HepG2 (cell line): ENCODE results near the gene UGT1A3. TPM values are rescaled to one million over a fixed set of nuclear protein-coding genes. Genes with fewer than 3 reads are reported as not detected.

Source experiments
- ATAC-seq: fragments of 200-7000 bp; cut with Tn5 transposase; 3 replicates; pipeline ENCODE4 v1.9.1; 2020; ENCODE audit warnings: mild to moderate bottlenecking, moderate library complexity
- BruUV-seq: library from RNA; stranded (reverse); fragments of 400-500 nt; replicated peaks from 2 replicates; lab custom pipeline; 2021; lab: Mats Ljungman, UMichigan
- CTCF ChIA-PET: fragments of 300-600 bp; formaldehyde crosslinking; extraction: SDS; loops from one replicate; lab custom pipeline; 2021; ENCODE audit warnings: low total read pairs, inconsistent platforms, low intra/inter-chr PET ratio; lab: Yijun Ruan, JAX
- POLR2A ChIA-PET: fragments of 350-600 bp; sonication (Branson Sonifier 250); formaldehyde crosslinking; loops from one replicate; lab custom pipeline; 2020; ENCODE audit warnings: antibody characterized with exemption, inconsistent platforms; lab: Yijun Ruan, JAX
- DNase-seq: peaks from one replicate; pipeline ENCODE4 v3.0.0-alpha.2; 2015; ENCODE audit warnings: low spot score
- FAIRE-seq: peaks from 3 replicates; lab custom pipeline; 2011; peaks lifted over from hg19 to GRCh38; lab: Jason Lieb, UNC
- H2AFZ ChIP-seq: one replicate; pipeline ENCODE4 v1.6.1; 2011; ENCODE audit warnings: low read length, inconsistent platforms
- H3K27ac ChIP-seq: fragments of 300-600 bp; 3 replicates; pipeline ENCODE4 v1.8.0; 2011; ENCODE audit warnings: mixed run types, mild to moderate bottlenecking, mixed read lengths, low read length, inconsistent platforms; ENCODE audit not compliant: insufficient read depth; ENCODE audit errors: extremely low read length
- H3K27me3 ChIP-seq, 2 experiments: fragments of 200-600 bp in 1 of 2; 2 replicates in 1 of 2; 3 replicates in 1 of 2; pipeline versions ENCODE4 v1.6.0 to v1.8.0; 2011; ENCODE audit warnings: low read length in 2 of 2, mild to moderate bottlenecking in 2 of 2, moderate library complexity in 2 of 2, inconsistent platforms in 1 of 2; ENCODE audit not compliant: insufficient read depth in 2 of 2, control insufficient read depth in 1 of 2
- H3K36me3 ChIP-seq, 2 experiments: fragments of 200-600 bp in 1 of 2; replicated peaks in 1 of 2; 2 replicates in 1 of 2; 3 replicates in 1 of 2; pipeline versions ENCODE4 v1.5.1 to v1.8.0; 2011; ENCODE audit warnings: low read length in 2 of 2, inconsistent platforms in 1 of 2; ENCODE audit not compliant: insufficient read depth in 2 of 2, control insufficient read depth in 1 of 2
- H3K4me1 ChIP-seq: 2 replicates; pipeline ENCODE4 v1.5.1; 2012; ENCODE audit warnings: low read length, inconsistent platforms; ENCODE audit not compliant: insufficient read depth
- H3K4me2 ChIP-seq: 2 replicates; pipeline ENCODE4 v1.6.0; 2011; ENCODE audit warnings: low read depth, low read length, inconsistent platforms
- H3K4me3 ChIP-seq, 3 experiments: fragments of 200-600 bp in 1 of 3; sonication (generic), shearing (Covaris generic) in 1 of 3; replicated peaks in 1 of 3; 2 replicates each; pipeline ENCODE4 v1.5.1; 2011 to 2016; ENCODE audit warnings: low read length in 3 of 3, inconsistent platforms in 2 of 3, low read depth in 2 of 3, mild to moderate bottlenecking in 2 of 3, control low read depth in 1 of 3, mixed read lengths in 1 of 3; ENCODE audit not compliant: insufficient read depth in 1 of 3
- H3K79me2 ChIP-seq: one replicate; pipeline ENCODE4 v1.6.1; 2011; ENCODE audit warnings: low read length, inconsistent platforms; ENCODE audit not compliant: insufficient read depth
- H3K9ac ChIP-seq: 2 replicates; pipeline ENCODE4 v1.6.0; 2011; ENCODE audit warnings: mild to moderate bottlenecking, low read depth, low read length, inconsistent platforms; ENCODE audit not compliant: insufficient read depth
- H3K9me3 ChIP-seq: 2 replicates; pipeline ENCODE4 v1.5.1; 2012; ENCODE audit warnings: mild to moderate bottlenecking, low read length
- H4K20me1 ChIP-seq: 2 replicates; pipeline ENCODE4 v1.6.0; 2011; ENCODE audit warnings: inconsistent platforms, mild to moderate bottlenecking, low read length, moderate library complexity; ENCODE audit not compliant: insufficient read depth
- BHLHE40 ChIP-seq: IDR thresholded peaks from 2 replicates; pipeline ENCODE4 v1.6.1; 2011; ENCODE audit warnings: low read length, improper control_type of control experiment
- NCOA1 ChIP-seq: sonication (generic); formaldehyde crosslinking; IDR thresholded peaks from 2 replicates; pipeline ENCODE4 v1.9.0; 2021; ENCODE audit warnings: missing genetic modification reagents
- NR3C1 ChIP-seq: sonication (generic); formaldehyde crosslinking; IDR thresholded peaks from 2 replicates; pipeline ENCODE4 v1.4.0; 2020; ENCODE audit warnings: missing genetic modification reagents
- RFX1 ChIP-seq: fragments of 450-650 bp; IDR thresholded peaks from 2 replicates; pipeline ENCODE4 v1.6.1; 2017
- SCMH1 ChIP-seq: sonication (generic); formaldehyde crosslinking; IDR thresholded peaks from 2 replicates; pipeline ENCODE4 v1.9.0; 2021; ENCODE audit warnings: missing genetic modification reagents, mild to moderate bottlenecking, borderline replicate concordance
- SOX5 ChIP-seq: IDR thresholded peaks from 2 replicates; pipeline ENCODE4 v1.6.1; 2016; ENCODE audit warnings: borderline replicate concordance
- ZBTB4 ChIP-seq: sonication (generic); formaldehyde crosslinking; IDR thresholded peaks from 2 replicates; pipeline ENCODE4 v1.4.0; 2020; ENCODE audit warnings: missing genetic modification reagents, mild to moderate bottlenecking, borderline replicate concordance
- ZNF263 ChIP-seq: sonication (generic); formaldehyde crosslinking; IDR thresholded peaks from 2 replicates; pipeline ENCODE4 v1.4.0; 2020; ENCODE audit warnings: missing genetic modification reagents
- ZNF3 ChIP-seq: IDR thresholded peaks from 2 replicates; pipeline ENCODE4 v1.7.0; 2017; ENCODE audit warnings: inconsistent platforms
- ZNF431 ChIP-seq: sonication (generic); formaldehyde crosslinking; IDR thresholded peaks from 2 replicates; pipeline ENCODE4 v1.9.0; 2022; ENCODE audit warnings: missing genetic modification reagents, low read depth, mild to moderate bottlenecking, borderline replicate concordance
- ZNF598 ChIP-seq: sonication (generic); formaldehyde crosslinking; IDR thresholded peaks from 2 replicates; pipeline ENCODE4 v1.5.1; 2020; ENCODE audit warnings: mild to moderate bottlenecking, missing genetic modification reagents, borderline replicate concordance
- WGBS: methylation state at CpG from one replicate; pipeline ENCODE4 v1.1.6; 2017; ENCODE audit warnings: low lambda C conversion rate; 5-methylcytosine and 5-hydroxymethylcytosine counted together
- in situ Hi-C: cut with HindIII; loops from 2 replicates; pipeline ENCODE4 v1.10.0; 2017; ENCODE audit warnings: low pct_unique_long_range_greater_than_20kb; ENCODE audit not compliant: extremely low pct_ligation_motif_present
- intact Hi-C: fragments of 100-400 bp; cut with micrococcal nuclease; formaldehyde crosslinking; loops from one replicate; pipeline ENCODE4 v1.10.0; 2022; ENCODE audit not compliant: unreplicated experiment
- polyA plus RNA-seq, 8 experiments: library from polyadenylated mRNA; depleted of rRNA in 3 of 8; stranded (reverse) in 7 of 8; unstranded in 1 of 8; fragments of >200 nt; fragmentation: Illumina TruSeq in 4 of 8; extraction: Trizol in 4 of 8; gene quantifications; 2 replicates each; pipeline versions ENCODE4 v1.2.1 to v1.2.3, GENCODE V29; 2011 to 2016; ENCODE audit warnings: low read depth in 4 of 8, missing spikeins in 1 of 8, mixed read lengths in 1 of 8; ENCODE audit not compliant: insufficient read depth in 1 of 8
- total RNA-seq, 5 experiments: library from RNA; depleted of rRNA; stranded (reverse); fragments of >200 nt; fragmentation: Illumina TruSeq; extraction: Trizol; gene quantifications; 2 replicates each; pipeline ENCODE4 v1.2.3, GENCODE V29; 2016; ENCODE audit warnings: low read depth in 1 of 5
- TF ChIP-seq, protein P1 (sequence below): sonication (generic); formaldehyde crosslinking; IDR thresholded peaks from 2 replicates; pipeline ENCODE4 v1.9.0; 2021; ENCODE audit warnings: missing genetic modification reagents, borderline replicate concordance

UGT1A3 gene
- total and polyA plus RNA-seq, 2 of the 13 experiments (the other 11 are each of a cell fraction or from before 2014, with no cell fraction given) = not detected

DNA sequence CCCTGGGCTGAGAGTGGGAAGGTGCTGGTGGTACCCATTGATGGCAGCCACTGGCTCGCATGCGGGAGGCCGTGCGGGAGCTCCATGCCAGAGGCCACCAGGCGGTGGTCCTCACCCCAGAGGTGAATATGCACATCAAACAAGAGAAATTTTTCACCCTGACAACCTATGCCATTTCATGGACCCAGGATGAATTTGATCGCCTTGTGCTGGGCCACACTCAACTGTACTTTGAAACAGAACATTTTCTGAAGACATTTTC lies 18.4 kb downstream of the UGT1A3 start:
- POLR2A ChIA-PET = no interaction called here
- no peak overlapping the region for H3K4me2 ChIP-seq
- no peaks in the 10 kb centered on the region for H3K79me2 ChIP-seq
- no peak overlapping the region for H3K4me3 ChIP-seq
- no peak overlapping the region for H3K27ac ChIP-seq
- TF ChIP-seq ZBTB4 (CRISPR knock-in tag) = no peak
- no peak for TF ChIP-seq NCOA1
- no peak for TF ChIP-seq RFX1
- no peak for TF ChIP-seq NR3C1 (CRISPR knock-in tag)
- no peak for TF ChIP-seq ZNF3
- no peak for TF ChIP-seq SOX5 (CRISPR knock-in tag)
- TF ChIP-seq BHLHE40 = no peak
- TF ChIP-seq ZNF431 = no peak
- TF ChIP-seq, protein P1, sequence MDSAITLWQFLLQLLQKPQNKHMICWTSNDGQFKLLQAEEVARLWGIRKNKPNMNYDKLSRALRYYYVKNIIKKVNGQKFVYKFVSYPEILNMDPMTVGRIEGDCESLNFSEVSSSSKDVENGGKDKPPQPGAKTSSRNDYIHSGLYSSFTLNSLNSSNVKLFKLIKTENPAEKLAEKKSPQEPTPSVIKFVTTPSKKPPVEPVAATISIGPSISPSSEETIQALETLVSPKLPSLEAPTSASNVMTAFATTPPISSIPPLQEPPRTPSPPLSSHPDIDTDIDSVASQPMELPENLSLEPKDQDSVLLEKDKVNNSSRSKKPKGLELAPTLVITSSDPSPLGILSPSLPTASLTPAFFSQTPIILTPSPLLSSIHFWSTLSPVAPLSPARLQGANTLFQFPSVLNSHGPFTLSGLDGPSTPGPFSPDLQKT (CRISPR knock-in tag) = no peak
- TF ChIP-seq ZNF598 (CRISPR knock-in tag) = no peak
- TF ChIP-seq SCMH1 (CRISPR knock-in tag) = no peak
- TF ChIP-seq ZNF263 (CRISPR knock-in tag) = no peak
- intact Hi-C loops (no loop called here), in situ Hi-C loops (no loop called here)
- no peak overlapping the region for H2AFZ ChIP-seq
- BruUV-seq = no TSS peak
- H3K36me3 ChIP-seq = no peaks in the 10 kb centered on the region
- ATAC-seq (no peak), FAIRE-seq (no peak), DNase-seq (no peak)
- H4K20me1 ChIP-seq = no peaks in the 10 kb centered on the region
- H3K27me3 ChIP-seq = peaks cover 1 to 64% of the 10 kb centered on the region in 2 experiments; a peak in 4 of 5 replicates
- CTCF ChIA-PET = no interaction called here
- no peak overlapping the region for H3K9ac ChIP-seq
- H3K9me3 ChIP-seq = peaks cover 29% of the 10 kb centered on the region
- 90% methylated on average over 6 of the region's 6 CpGs for WGBS
- H3K4me1 ChIP-seq = peaks cover 27% of the 10 kb centered on the region
